ENCODE data around the gene NID2.

Gene NID2

DNA sequence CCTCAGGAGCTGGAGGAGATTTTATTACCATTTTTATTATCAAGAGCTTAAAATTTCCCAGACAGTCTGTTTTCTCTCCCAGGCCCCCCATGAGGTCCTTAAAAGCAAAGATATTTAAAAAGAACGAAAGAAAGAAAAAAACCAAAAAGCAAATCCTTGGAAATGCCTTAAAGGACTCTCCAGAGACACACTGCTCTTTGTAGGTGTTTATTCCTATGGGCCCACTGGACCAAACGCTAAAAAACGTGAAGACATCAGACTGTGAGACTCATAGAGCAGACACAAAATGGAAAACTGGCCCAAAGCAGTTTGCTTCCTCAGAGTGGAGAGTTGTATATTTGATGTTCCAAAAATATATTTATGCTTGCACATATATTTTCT is 1.2 kb upstream of the NID2 start:
- DNase-seq (ENCODE audit: low spot score): no peak
- no peak overlapping the region for H3K27ac ChIP-seq
- CTCF ChIA-PET: no interaction called here
- TF ChIP-seq, protein P1, sequence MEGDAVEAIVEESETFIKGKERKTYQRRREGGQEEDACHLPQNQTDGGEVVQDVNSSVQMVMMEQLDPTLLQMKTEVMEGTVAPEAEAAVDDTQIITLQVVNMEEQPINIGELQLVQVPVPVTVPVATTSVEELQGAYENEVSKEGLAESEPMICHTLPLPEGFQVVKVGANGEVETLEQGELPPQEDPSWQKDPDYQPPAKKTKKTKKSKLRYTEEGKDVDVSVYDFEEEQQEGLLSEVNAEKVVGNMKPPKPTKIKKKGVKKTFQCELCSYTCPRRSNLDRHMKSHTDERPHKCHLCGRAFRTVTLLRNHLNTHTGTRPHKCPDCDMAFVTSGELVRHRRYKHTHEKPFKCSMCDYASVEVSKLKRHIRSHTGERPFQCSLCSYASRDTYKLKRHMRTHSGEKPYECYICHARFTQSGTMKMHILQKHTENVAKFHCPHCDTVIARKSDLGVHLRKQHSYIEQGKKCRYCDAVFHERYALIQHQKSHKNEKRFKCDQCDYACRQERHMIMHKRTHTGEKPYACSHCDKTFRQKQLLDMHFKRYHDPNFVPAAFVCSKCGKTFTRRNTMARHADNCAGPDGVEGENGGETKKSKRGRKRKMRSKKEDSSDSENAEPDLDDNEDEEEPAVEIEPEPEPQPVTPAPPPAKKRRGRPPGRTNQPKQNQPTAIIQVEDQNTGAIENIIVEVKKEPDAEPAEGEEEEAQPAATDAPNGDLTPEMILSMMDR (conservative IDR thresholded peaks at IDR 0.05; ENCODE audit: low read depth): no peak
- POLR2A ChIA-PET (ENCODE audit: low non-redundant PET): no interaction called here

DNA sequence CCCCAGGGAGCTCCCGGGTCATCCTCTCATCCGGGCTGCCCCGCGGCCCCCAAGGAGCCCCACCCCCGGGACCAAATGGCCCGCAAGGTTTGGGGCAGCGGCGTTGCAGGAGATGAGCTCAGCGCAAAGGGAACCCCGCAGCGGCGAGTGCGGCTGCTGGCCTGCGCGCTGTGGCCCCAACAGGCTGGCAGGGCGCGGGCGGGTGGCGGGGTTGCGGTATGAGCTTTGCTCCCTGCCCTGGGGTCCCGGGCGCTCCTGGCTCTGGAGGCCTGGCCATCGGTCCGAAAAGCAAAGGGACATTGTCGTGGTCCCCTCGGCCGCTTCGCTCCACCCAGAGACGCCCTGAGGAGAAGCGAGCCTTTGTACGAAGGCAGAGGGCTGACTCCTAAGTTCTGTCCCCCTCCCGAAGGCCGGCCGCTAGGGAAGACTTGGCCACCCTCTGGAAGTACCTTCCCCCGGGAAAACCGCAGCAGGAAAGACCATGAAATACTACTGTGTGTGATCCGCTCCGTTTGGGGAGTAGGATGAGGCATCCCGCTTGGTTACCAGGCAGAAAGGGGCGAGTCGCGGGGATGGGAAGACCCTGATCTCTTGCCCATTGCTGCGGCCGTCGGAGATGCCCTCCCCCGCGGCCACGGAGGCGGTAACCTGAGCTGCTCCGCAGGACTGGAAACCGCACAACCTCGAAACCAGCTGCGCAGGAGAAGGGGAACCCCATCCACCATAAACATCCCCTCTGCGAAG is 620 bp upstream of the NID2 start:
- no peak overlapping the region for H3K27ac ChIP-seq
- ChIA-PET POLR2A (ENCODE audit: low non-redundant PET) (no interaction called here), CTCF (interaction anchor here (1.0 kb wide), 1 partner anchor 73 kb away, joined by 3 read pairs; no protein-coding TSS in a partner anchor)
- TF ChIP-seq, protein P1 (conservative IDR thresholded peaks at IDR 0.05; ENCODE audit: low read depth): no peak
- DNase-seq (ENCODE audit: low spot score): no peak

DNA sequence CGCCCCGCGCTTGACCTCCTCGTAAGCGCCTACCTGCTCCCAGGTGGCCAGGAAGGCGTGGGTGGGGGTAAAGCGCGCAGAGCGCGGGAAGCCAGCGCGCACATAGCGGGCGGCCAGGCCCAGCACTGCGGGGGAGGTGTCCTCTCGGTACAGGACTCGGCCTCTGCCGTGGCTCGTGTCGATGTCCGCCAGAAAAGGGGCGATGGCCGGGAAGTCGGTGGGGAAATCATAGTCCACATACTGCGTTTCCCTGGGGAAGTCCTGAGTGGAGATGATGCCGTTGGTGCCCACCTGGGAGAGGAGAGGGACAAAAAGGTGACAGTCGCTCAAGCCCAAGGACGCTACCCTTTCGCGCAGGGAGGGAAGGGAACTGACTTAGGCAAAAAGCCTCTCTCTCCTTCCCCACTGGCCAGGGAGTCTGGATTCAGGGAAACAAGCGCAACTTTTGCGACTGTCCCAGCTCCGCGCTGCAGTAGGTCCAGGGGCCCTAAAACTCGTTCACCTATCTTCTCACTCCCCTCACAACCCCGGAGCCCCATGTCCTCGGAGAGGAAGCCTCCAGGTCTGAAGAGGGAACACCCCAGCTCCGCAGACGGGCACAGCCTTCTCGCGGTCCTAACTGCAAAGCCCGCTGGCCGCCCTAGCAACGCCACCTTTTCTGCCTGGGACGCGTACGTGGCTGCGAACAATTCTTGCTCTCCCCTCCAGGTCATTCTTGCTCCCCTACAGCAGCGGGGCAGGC is 815 bp downstream of the NID2 start:
- CTCF ChIA-PET: interaction anchor here (0.7 to 1.0 kb wide), 3 partner anchors 16 to 72 kb away, joined by 3 read pairs; no protein-coding TSS in a partner anchor
- H3K27ac ChIP-seq: no peak overlapping the region
- TF ChIP-seq, protein P1 (conservative IDR thresholded peaks at IDR 0.05; ENCODE audit: low read depth): no peak
- POLR2A ChIA-PET (ENCODE audit: low non-redundant PET): no interaction called here
- DNase-seq (ENCODE audit: low spot score): no peak

DNA sequence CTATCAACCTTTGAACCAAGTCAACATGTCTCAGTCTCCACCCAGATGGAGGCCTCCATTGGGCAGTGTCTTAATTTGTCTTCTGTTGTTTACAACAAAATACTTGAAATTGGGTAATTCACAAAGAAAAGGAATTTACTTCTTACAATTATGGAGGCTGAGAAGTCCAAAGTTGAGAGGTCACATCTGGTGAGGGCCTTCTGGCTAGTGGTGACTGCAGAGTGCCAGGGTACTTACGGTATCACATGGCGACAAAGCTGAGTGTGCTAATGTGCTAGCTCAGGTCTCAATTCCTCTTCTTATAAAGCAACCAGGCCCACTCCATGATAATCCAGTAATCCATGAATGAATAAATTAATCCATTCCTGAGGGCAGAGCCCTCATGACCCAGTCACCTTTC is 4.7 kb downstream of the NID2 start:
- H3K27ac ChIP-seq: no peak overlapping the region
- POLR2A ChIA-PET (ENCODE audit: low non-redundant PET): no interaction called here
- TF ChIP-seq, protein P1 (conservative IDR thresholded peaks at IDR 0.05; ENCODE audit: low read depth): no peak
- no peak for DNase-seq (ENCODE audit: low spot score)
- CTCF ChIA-PET: no interaction called here

DNA sequence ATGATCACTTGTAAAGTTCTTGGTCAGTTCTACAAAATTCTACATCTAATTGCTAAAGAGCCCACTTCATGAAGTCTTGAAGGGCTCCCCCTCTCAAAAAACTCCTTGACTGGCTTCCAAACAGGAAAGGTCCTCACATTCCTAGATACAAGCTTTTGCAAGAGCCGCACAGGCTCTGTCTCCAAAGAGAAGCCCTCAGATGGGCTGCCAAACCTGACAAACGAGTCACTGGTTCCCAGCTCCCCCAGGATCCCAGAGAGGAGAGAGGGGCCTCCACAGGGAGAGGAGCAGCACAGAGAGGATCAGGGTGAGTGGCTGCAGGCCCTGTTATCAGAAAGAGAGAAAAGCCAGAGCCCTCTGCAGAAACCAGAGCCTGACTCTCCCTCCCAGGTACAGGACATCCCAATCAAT is 5.8 kb downstream of the NID2 start:
- ChIA-PET POLR2A (ENCODE audit: low non-redundant PET) (no interaction called here), CTCF (interaction anchor here (0.6 kb wide), 1 partner anchor 433 kb away, joined by 4 read pairs; no protein-coding TSS in a partner anchor)
- no peak overlapping the region for H3K27ac ChIP-seq

DNA sequence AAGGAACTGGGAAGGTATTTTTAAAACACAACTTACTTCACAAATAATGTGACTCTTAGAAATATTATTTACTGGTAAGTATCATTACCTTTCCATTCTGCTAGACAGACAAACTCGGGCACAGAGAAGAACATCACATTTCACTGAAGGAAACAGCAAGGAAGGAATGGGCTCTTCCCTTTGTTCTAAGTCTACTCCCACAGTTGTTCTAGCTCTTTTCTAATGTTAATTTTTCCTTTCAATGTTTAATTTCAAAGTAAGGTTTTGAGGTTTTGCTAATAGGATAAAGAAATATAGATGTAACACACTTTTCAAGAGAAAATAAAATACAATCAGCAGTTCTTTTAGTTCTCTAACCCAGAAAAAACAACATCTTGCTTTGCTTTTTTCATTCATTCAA is 7.0 kb downstream of the NID2 start:
- POLR2A ChIA-PET (ENCODE audit: low non-redundant PET): no interaction called here
- DNase-seq (ENCODE audit: low spot score): no peak
- CTCF ChIA-PET: no interaction called here
- no peak overlapping the region for H3K27ac ChIP-seq
- TF ChIP-seq, protein P1 (conservative IDR thresholded peaks at IDR 0.05; ENCODE audit: low read depth): no peak

More for the DNA sequence above, 5.8 kb downstream of the NID2 start:
- DNase-seq (ENCODE audit: low spot score): no peak
- TF ChIP-seq, protein P1 (conservative IDR thresholded peaks at IDR 0.05; ENCODE audit: low read depth): no peak

Measured in RWPE1 (cell line).